Measurements from ENCODE around the gene SMIM29.
"Not testable (repeated sequence)": the region's sequence is repeated elsewhere in the genome, so short reads cannot be mapped to it uniquely, and the experiment has no call there.

Gene SMIM29

DNA sequence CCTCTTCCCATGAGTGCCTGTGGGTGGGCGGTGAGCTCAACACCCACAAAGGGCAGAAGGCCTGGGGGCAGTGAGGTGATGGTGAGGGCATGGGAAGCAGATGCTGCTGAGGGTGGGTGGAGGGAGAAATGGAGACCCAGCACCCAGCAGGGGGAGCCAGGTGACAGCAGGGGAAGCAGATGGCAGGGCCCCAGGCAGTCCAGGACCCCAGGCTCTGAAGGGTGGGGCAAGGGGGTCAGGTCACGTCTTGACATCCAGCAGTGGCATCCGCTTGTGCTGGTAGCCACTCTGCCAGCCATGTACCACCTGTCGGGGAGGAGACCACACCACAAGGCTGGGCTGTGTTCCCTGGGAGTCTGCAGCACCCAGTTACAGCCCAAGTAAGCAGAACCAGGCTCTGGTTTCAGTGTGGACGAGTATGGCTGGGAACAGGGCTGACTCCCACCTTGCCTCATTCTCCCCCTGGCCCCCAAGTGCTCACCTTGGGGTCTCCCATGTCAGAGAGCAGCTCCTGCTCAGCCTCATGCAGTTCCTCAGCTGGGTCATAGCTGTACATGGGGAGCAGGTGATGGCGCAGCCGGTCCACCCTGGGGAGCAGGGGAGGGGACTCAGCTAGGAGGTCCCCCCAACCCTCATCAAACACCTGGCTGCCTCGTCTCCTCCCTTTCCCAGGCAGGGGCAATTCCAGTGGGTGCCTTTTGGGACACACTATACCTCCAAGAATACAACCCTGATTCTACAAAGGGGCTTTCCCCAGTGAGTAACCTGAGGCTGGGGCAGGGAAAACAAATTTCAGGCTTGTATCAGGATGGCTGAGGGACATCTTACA is 2.0 kb downstream of the SMIM29 start:
- Histone ChIP-seq H3K9me3 (ENCODE audit: control insufficient read depth in 5 of 5, low read length in 5 of 5) (no peaks in the 10 kb centered on the region), H3K4me1 (ENCODE audit: control insufficient read depth in 5 of 5, insufficient read depth in 5 of 5, low read length in 5 of 5) (peaks cover 0 to 35% (median 28%) of the 10 kb centered on the region in 5 donors), H3K36me3 (ENCODE audit: control insufficient read depth in 5 of 5, insufficient read depth in 5 of 5, low read length in 5 of 5) (peaks cover 0 to 22% (median 8%) of the 10 kb centered on the region in 5 donors), H3K27ac (ENCODE audit: low read depth, low read length) (peak overlapping the region; percentile 13), H3K9ac (ENCODE audit: low read length in 5 of 5) (peak overlapping the region in 1 of 5 donors; percentile 4), H3K4me3 (ENCODE audit: low read depth in 1 of 5, low read length in 5 of 5) (no peak overlapping the region), H3K27me3 (ENCODE audit: control insufficient read depth in 5 of 5, insufficient read depth in 4 of 5, low read length in 5 of 5) (no peaks in the 10 kb centered on the region)

DNA sequence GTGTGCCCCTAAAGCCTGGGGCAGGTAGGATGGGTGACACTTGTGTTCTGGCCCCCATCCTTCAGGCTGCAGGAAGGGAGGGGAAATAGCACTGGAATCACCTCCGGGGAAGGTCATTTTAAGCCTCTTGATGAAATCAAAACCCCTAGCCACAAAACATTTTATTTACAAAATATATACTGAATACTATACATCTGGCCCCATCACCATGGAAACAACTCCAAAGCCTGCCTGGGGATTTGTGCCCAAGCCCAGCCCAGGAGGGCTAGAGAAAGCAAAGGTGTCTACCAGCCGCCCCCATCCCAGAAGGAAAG is 2.6 kb downstream of the SMIM29 start:
- Histone ChIP-seq H3K27me3 (ENCODE audit: control insufficient read depth in 5 of 5, insufficient read depth in 4 of 5, low read length in 5 of 5) (no peaks in the 10 kb centered on the region), H3K36me3 (ENCODE audit: control insufficient read depth in 5 of 5, insufficient read depth in 5 of 5, low read length in 5 of 5) (peaks cover 0 to 28% (median 12%) of the 10 kb centered on the region in 5 donors), H3K27ac (ENCODE audit: low read depth, low read length) (peak overlapping the region; percentile 13), H3K4me3 (ENCODE audit: low read depth in 1 of 5, low read length in 5 of 5) (no peak overlapping the region), H3K9ac (ENCODE audit: low read length in 5 of 5) (no peak overlapping the region), H3K9me3 (ENCODE audit: control insufficient read depth in 5 of 5, low read length in 5 of 5) (no peaks in the 10 kb centered on the region), H3K4me1 (ENCODE audit: control insufficient read depth in 5 of 5, insufficient read depth in 5 of 5, low read length in 5 of 5) (peaks cover 0 to 35% (median 28%) of the 10 kb centered on the region in 5 donors)

DNA sequence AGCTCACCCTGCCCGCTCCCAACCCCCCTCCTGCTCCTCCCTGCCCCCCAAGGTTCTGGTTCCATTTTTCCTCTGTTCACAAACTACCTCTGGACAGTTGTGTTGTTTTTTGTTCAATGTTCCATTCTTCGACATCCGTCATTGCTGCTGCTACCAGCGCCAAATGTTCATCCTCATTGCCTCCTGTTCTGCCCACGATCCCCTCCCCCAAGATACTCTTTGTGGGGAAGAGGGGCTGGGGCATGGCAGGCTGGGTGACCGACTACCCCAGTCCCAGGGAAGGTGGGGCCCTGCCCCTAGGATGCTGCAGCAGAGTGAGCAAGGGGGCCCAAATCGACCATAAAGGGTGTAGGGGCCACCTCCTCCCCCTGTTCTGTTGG is 3.1 kb downstream of the SMIM29 start:
- not testable (repeated sequence) for H3K27ac ChIP-seq (ENCODE audit: low read depth, low read length); H3K9me3 ChIP-seq (ENCODE audit: control insufficient read depth in 5 of 5, low read length in 5 of 5); H3K27me3 ChIP-seq (ENCODE audit: control insufficient read depth in 5 of 5, insufficient read depth in 4 of 5, low read length in 5 of 5); H3K9ac ChIP-seq (ENCODE audit: low read length in 5 of 5); H3K4me3 ChIP-seq (ENCODE audit: low read depth in 1 of 5, low read length in 5 of 5)
- peaks cover 0 to 30% (median 14%) of the 10 kb centered on the region in 5 donors for H3K36me3 ChIP-seq (ENCODE audit: control insufficient read depth in 5 of 5, insufficient read depth in 5 of 5, low read length in 5 of 5)
- peaks cover 0 to 35% (median 28%) of the 10 kb centered on the region in 5 donors for H3K4me1 ChIP-seq (ENCODE audit: control insufficient read depth in 5 of 5, insufficient read depth in 5 of 5, low read length in 5 of 5)

DNA sequence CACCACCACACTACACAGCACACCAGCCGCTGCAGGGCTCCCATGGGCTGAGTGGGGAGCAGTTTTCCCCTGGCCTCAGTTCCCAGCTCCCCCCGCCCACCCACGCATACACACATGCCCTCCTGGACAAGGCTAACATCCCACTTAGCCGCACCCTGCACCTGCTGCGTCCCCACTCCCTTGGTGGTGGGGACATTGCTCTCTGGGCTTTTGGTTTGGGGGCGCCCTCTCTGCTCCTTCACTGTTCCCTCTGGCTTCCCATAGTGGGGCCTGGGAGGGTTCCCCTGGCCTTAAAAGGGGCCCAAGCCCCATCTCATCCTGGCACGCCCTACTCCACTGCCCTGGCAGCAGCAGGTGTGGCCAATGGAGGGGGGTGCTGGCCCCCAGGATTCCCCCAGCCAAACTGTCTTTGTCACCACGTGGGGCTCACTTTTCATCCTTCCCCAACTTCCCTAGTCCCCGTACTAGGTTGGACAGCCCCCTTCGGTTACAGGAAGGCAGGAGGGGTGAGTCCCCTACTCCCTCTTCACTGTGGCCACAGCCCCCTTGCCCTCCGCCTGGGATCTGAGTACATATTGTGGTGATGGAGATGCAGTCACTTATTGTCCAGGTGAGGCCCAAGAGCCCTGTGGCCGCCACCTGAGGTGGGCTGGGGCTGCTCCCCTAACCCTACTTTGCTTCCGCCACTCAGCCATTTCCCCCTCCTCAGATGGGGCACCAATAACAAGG is 3.6 kb downstream of the SMIM29 start:
- H3K36me3 ChIP-seq (ENCODE audit: control insufficient read depth in 5 of 5, insufficient read depth in 5 of 5, low read length in 5 of 5) = peaks cover 0 to 33% (median 14%) of the 10 kb centered on the region in 5 donors
- not testable (repeated sequence) for H3K27me3 ChIP-seq (ENCODE audit: control insufficient read depth in 5 of 5, insufficient read depth in 4 of 5, low read length in 5 of 5); H3K9me3 ChIP-seq (ENCODE audit: control insufficient read depth in 5 of 5, low read length in 5 of 5); H3K4me3 ChIP-seq (ENCODE audit: low read depth in 1 of 5, low read length in 5 of 5); H3K9ac ChIP-seq (ENCODE audit: low read length in 5 of 5)
- peak overlapping the region; percentile 38 for H3K27ac ChIP-seq (ENCODE audit: low read depth, low read length)
- peaks cover 0 to 35% (median 27%) of the 10 kb centered on the region in 5 donors for H3K4me1 ChIP-seq (ENCODE audit: control insufficient read depth in 5 of 5, insufficient read depth in 5 of 5, low read length in 5 of 5)

DNA sequence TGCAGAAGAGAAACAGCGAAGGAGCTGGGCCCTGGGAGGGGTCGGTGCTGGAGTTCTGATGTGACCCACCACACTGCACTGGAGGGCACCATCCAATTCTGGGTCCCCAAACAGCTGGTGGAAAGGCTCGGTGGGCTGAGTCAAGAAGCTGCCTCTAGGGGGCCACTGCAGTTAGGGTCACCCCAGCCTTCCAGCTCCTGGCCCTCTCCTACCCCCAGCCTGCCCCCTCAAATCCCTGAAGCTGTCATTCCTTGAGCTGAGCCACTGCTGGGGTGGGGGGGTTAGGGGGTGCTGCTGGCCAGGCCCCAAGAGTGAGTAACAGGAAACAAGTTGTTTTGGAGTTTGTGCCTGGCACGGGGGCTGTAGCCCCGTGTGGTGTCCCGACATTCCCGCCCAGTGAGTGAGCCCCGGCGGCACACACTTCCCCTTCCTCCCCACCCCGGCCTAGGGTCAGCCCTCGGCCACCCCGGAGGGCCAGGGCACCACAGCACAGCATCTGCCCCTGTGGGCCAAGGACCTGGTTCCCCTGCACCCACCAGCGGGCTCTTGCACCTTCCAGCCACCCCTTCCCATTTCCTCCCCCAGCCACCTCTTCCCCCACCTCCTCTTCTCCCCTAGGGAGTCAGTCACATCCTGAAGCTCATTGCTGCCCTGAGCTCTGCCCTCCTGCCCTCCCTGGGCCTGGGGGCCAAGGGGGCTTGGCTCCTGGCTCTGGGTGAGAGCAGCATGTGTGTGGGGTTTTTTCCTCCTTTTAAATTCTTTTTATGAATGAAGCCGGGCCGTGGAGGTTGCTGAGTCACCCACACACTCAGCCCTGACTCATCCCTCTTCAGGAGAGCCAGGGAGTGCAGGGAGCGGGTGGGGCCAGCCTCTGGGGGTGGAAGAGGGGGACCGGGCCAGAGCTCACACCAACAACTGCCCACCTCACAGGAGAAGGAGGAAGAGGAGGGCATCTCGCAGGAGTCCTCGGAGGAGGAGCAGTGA is 4.6 kb downstream of the SMIM29 start:
- no peaks in the 10 kb centered on the region for H3K9me3 ChIP-seq (ENCODE audit: control insufficient read depth in 5 of 5, low read length in 5 of 5)
- H3K4me3 ChIP-seq (ENCODE audit: low read depth in 1 of 5, low read length in 5 of 5) = no peak overlapping the region
- H3K27ac ChIP-seq (ENCODE audit: low read depth, low read length) = peak overlapping the region; percentile 38
- H3K27me3 ChIP-seq (ENCODE audit: control insufficient read depth in 5 of 5, insufficient read depth in 4 of 5, low read length in 5 of 5) = no peaks in the 10 kb centered on the region
- H3K4me1 ChIP-seq (ENCODE audit: control insufficient read depth in 5 of 5, insufficient read depth in 5 of 5, low read length in 5 of 5) = peaks cover 0 to 26% (median 18%) of the 10 kb centered on the region in 5 donors
- peaks cover 0 to 33% (median 14%) of the 10 kb centered on the region in 5 donors for H3K36me3 ChIP-seq (ENCODE audit: control insufficient read depth in 5 of 5, insufficient read depth in 5 of 5, low read length in 5 of 5)
- H3K9ac ChIP-seq (ENCODE audit: low read length in 5 of 5) = peak overlapping the region in 3 of 5 donors; percentile 14 to 56 (median 28)

DNA sequence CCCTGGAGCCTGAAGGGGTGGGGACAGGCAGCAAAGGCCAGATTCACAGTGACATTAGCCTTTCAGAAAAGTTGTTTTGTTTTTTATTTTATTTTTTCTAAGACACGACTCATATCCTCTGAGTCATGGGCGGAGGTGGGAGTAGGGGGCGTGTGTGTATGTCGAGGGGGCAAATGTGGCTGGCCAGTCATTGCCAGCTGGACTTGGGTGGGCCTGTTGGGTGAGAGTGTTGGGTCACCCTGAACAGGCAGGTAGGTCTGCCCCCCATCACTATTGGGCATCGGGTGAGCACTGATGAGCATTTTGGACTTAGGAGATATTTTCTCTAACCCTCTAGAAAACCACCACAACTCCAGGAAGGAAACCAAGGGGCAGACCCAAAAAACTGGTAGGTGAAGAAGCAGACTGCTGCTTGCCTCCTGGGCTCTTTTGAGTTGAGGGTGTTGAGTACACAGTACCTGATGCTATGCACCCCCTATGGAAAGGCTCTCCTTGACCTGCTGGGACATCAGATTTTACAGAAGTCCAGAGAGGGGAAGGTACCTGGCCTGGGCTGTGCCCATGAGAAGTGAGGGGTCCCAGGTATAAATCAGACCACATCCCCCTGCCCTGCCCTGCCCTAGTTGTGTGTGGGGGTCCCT is 5.6 kb downstream of the SMIM29 start:
- peaks cover 0 to 33% (median 14%) of the 10 kb centered on the region in 5 donors for H3K36me3 ChIP-seq (ENCODE audit: control insufficient read depth in 5 of 5, insufficient read depth in 5 of 5, low read length in 5 of 5)
- H3K4me3 ChIP-seq (ENCODE audit: low read depth in 1 of 5, low read length in 5 of 5) = no peak overlapping the region
- peak overlapping the region; percentile 38 for H3K27ac ChIP-seq (ENCODE audit: low read depth, low read length)
- no peaks in the 10 kb centered on the region for H3K9me3 ChIP-seq (ENCODE audit: control insufficient read depth in 5 of 5, low read length in 5 of 5)
- H3K27me3 ChIP-seq (ENCODE audit: control insufficient read depth in 5 of 5, insufficient read depth in 4 of 5, low read length in 5 of 5) = no peaks in the 10 kb centered on the region
- H3K9ac ChIP-seq (ENCODE audit: low read length in 5 of 5) = no peak overlapping the region
- H3K4me1 ChIP-seq (ENCODE audit: control insufficient read depth in 5 of 5, insufficient read depth in 5 of 5, low read length in 5 of 5) = peaks cover 0 to 26% (median 16%) of the 10 kb centered on the region in 5 donors

DNA sequence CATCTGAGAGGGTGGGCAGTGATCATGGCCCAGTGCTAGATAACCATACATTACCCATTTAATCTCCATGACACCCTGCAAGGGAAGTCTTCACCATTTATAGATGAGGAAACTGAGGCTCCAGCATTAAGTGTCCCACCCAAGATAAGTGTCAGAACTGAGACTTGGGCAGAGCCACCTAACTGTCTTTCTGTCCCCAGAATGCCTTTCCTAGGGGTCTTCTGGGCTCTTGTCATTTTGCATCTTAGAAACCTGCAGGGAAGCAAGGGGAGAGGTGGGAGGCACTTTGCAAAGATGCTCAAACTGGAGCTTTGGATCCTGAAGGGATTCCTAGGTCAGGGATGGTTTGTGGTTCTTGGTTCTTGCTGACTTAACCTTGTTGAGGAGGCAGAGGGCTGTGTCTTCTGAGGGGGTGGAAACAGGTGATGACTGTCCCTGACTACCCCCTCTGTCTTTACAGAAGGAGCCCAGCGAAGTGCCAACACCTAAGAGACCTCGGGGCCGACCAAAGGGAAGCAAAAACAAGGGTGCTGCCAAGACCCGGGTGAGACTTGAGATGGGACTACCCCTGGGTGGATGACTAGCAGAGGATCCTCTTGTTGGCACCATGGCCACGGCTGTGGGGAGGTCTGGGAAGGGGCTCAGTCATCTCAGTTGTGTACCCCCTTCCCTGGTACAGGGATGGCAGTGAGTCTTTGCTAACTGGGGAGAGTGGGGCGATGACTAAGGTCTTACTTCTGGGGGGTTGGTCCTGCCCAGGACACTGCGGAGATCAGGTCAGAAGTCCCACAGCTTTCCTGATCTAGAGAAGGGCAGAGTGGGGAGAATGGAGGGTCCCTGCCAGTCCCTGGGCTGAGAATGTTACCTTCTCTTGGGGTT is 6.3 kb downstream of the SMIM29 start:
- Histone ChIP-seq H3K4me3 (ENCODE audit: low read depth in 1 of 5, low read length in 5 of 5) (no peak overlapping the region), H3K9me3 (ENCODE audit: control insufficient read depth in 5 of 5, low read length in 5 of 5) (no peaks in the 10 kb centered on the region), H3K27ac (ENCODE audit: low read depth, low read length) (no peak overlapping the region), H3K9ac (ENCODE audit: low read length in 5 of 5) (no peak overlapping the region), H3K4me1 (ENCODE audit: control insufficient read depth in 5 of 5, insufficient read depth in 5 of 5, low read length in 5 of 5) (peaks cover 0 to 25% (median 17%) of the 10 kb centered on the region in 5 donors), H3K36me3 (ENCODE audit: control insufficient read depth in 5 of 5, insufficient read depth in 5 of 5, low read length in 5 of 5) (peaks cover 0 to 33% (median 14%) of the 10 kb centered on the region in 5 donors), H3K27me3 (ENCODE audit: control insufficient read depth in 5 of 5, insufficient read depth in 4 of 5, low read length in 5 of 5) (no peaks in the 10 kb centered on the region)

DNA sequence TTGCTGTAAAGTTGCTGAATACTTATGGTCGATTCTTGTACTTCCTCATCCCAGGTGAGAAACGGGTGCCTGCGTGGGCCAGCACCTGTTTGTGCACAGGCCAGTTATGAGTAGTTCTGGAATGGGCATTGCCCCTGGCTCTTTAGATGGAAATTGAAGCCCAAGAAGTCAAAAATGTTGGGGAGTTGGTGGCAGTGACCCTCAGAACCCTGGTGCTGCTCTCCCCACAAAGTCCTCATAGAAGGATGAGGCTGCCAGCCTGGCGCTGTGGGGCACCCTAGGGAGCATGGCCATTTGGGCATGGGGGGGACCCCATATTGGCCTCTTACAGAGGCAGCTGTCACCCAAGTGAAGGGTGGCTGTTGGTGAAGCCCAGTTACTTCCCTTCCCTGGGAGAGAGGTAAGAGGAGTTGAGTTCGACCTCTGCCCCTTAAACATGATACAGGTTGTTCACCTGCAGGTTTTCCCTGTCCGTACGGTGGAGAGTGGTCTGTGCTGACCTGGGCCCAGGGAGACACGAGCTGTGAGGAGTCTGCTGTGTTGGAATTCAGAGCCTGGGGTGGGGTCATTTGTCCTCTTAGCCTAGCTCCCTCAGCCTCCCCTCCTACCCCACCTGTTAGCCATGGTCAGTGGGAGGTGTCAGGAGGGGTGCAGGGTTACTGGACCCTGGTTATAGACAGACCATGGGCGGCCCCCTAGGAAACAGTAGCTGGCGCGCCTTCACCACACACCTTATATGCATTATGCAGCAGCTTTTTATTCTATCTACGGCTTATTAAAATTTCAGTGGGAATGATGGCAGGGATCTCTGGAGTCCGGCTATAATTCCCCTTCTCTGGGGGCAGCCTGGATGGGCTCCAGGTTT is 7.2 kb downstream of the SMIM29 start:
- H3K27ac ChIP-seq (ENCODE audit: low read depth, low read length) = no peak overlapping the region

More for the DNA sequence above, 7.2 kb downstream of the SMIM29 start:
- Histone ChIP-seq H3K36me3 (ENCODE audit: control insufficient read depth in 5 of 5, insufficient read depth in 5 of 5, low read length in 5 of 5) (peaks cover 0 to 28% (median 11%) of the 10 kb centered on the region in 5 donors), H3K9ac (ENCODE audit: low read length in 5 of 5) (no peak overlapping the region), H3K4me1 (ENCODE audit: control insufficient read depth in 5 of 5, insufficient read depth in 5 of 5, low read length in 5 of 5) (peaks cover 0 to 25% (median 17%) of the 10 kb centered on the region in 5 donors), H3K9me3 (ENCODE audit: control insufficient read depth in 5 of 5, low read length in 5 of 5) (no peaks in the 10 kb centered on the region), H3K27me3 (ENCODE audit: control insufficient read depth in 5 of 5, insufficient read depth in 4 of 5, low read length in 5 of 5) (no peaks in the 10 kb centered on the region), H3K4me3 (ENCODE audit: low read depth in 1 of 5, low read length in 5 of 5) (no peak overlapping the region)

Data from subcutaneous abdominal adipose tissue (tissue), 5 donors.